ENCODE data around the gene GALNS.

GALNS gene

GRCh38 chr16:88888461-88889387, 32.0 kb upstream of the GALNS start:
- DNase-seq (ENCODE audit: low read depth, low spot score) = no peak
- H3K36me3 ChIP-seq (ENCODE audit: control insufficient read depth, insufficient read depth, low read length) = no peaks in the 10 kb centered on the region; the same call in 1 of the 2 replicates
- WGBS (ENCODE audit: insufficient coverage, insufficient read length) = no CpG with 5 or more reads among the region's 30 CpGs

GRCh38 chr16:88888057-88888456, 31.3 kb upstream of the GALNS start:
- WGBS (ENCODE audit: insufficient coverage, insufficient read length) = no CpG with 5 or more reads among the region's 14 CpGs
- Histone ChIP-seq H3K9me3 (ENCODE audit: control insufficient read depth, insufficient read depth, low read length) (no peaks in the 10 kb centered on the region), H3K27me3 (ENCODE audit: control insufficient read depth, insufficient read depth, low read length) (no peaks in the 10 kb centered on the region), H3K4me1 (ENCODE audit: control insufficient read depth, insufficient read depth, low read length) (peaks cover 1% of the 10 kb centered on the region; the same call in 1 of the 2 replicates), H3K36me3 (ENCODE audit: control insufficient read depth, insufficient read depth, low read length) (no peaks in the 10 kb centered on the region; the same call in 1 of the 2 replicates), H3K4me3 (ENCODE audit: low read length) (no peak overlapping the region), H3K27ac (ENCODE audit: low read length) (no peak overlapping the region)
- DNase-seq (ENCODE audit: low read depth, low spot score) = no peak

More at GRCh38 chr16:88888461-88889387, 32.0 kb upstream of the GALNS start:
- Histone ChIP-seq H3K27me3 (ENCODE audit: control insufficient read depth, insufficient read depth, low read length) (no peaks in the 10 kb centered on the region), H3K4me3 (ENCODE audit: low read length) (no peak overlapping the region), H3K4me1 (ENCODE audit: control insufficient read depth, insufficient read depth, low read length) (peaks cover 1% of the 10 kb centered on the region; the same call in 1 of the 2 replicates), H3K27ac (ENCODE audit: low read length) (no peak overlapping the region), H3K9me3 (ENCODE audit: control insufficient read depth, insufficient read depth, low read length) (no peaks in the 10 kb centered on the region)

- no peak overlapping the region for H3K4me3 ChIP-seq (ENCODE audit: low read length)
- WGBS (ENCODE audit: insufficient coverage, insufficient read length) = no CpG with 5 or more reads among the region's 39 CpGs
- no peak for DNase-seq (ENCODE audit: low read depth, low spot score)
- no peaks in the 10 kb centered on the region for H3K9me3 ChIP-seq (ENCODE audit: control insufficient read depth, insufficient read depth, low read length)
- no peak overlapping the region for H3K27ac ChIP-seq (ENCODE audit: low read length)
- H3K36me3 ChIP-seq (ENCODE audit: control insufficient read depth, insufficient read depth, low read length) = no peaks in the 10 kb centered on the region; the same call in 1 of the 2 replicates
- no peaks in the 10 kb centered on the region for H3K27me3 ChIP-seq (ENCODE audit: control insufficient read depth, insufficient read depth, low read length)
- peaks cover 1% of the 10 kb centered on the region; the same call in 1 of the 2 replicates for H3K4me1 ChIP-seq (ENCODE audit: control insufficient read depth, insufficient read depth, low read length)
Observed at GRCh38 chr16:88886845-88887521, 30.2 kb upstream of the GALNS start.

- Histone ChIP-seq H3K9me3 (ENCODE audit: control insufficient read depth, insufficient read depth, low read length) (no peaks in the 10 kb centered on the region), H3K27me3 (ENCODE audit: control insufficient read depth, insufficient read depth, low read length) (no peaks in the 10 kb centered on the region), H3K4me3 (ENCODE audit: low read length) (no peak overlapping the region), H3K4me1 (ENCODE audit: control insufficient read depth, insufficient read depth, low read length) (peaks cover 1% of the 10 kb centered on the region; the same call in 1 of the 2 replicates), H3K36me3 (ENCODE audit: control insufficient read depth, insufficient read depth, low read length) (no peaks in the 10 kb centered on the region; the same call in 1 of the 2 replicates), H3K27ac (ENCODE audit: low read length) (no peak overlapping the region)
- DNase-seq (ENCODE audit: low read depth, low spot score) = no peak
- no CpG with 5 or more reads among the region's 15 CpGs for WGBS (ENCODE audit: insufficient coverage, insufficient read length)
Observed at GRCh38 chr16:88886420-88886844, 29.7 kb upstream of the GALNS start.

- no peaks in the 10 kb centered on the region for H3K9me3 ChIP-seq (ENCODE audit: control insufficient read depth, insufficient read depth, low read length)
- H3K27ac ChIP-seq (ENCODE audit: low read length) = no peak overlapping the region
- H3K36me3 ChIP-seq (ENCODE audit: control insufficient read depth, insufficient read depth, low read length) = no peaks in the 10 kb centered on the region; the same call in 1 of the 2 replicates
- peaks cover 1% of the 10 kb centered on the region; the same call in 1 of the 2 replicates for H3K4me1 ChIP-seq (ENCODE audit: control insufficient read depth, insufficient read depth, low read length)
- no peak overlapping the region for H3K4me3 ChIP-seq (ENCODE audit: low read length)
- no peaks in the 10 kb centered on the region for H3K27me3 ChIP-seq (ENCODE audit: control insufficient read depth, insufficient read depth, low read length)
- DNase-seq (ENCODE audit: low read depth, low spot score) = no peak
- no CpG with 5 or more reads among the region's 28 CpGs for WGBS (ENCODE audit: insufficient coverage, insufficient read length)
Observed at GRCh38 chr16:88885693-88886280, 29.0 kb upstream of the GALNS start.

GRCh38 chr16:88884569-88885271, 28.0 kb upstream of the GALNS start:
- H3K27ac ChIP-seq (ENCODE audit: low read length) = no peak overlapping the region
- WGBS (ENCODE audit: insufficient coverage, insufficient read length) = no CpG with 5 or more reads among the region's 39 CpGs
- H3K4me1 ChIP-seq (ENCODE audit: control insufficient read depth, insufficient read depth, low read length) = peaks cover 3% of the 10 kb centered on the region; the same call in 1 of the 2 replicates
- no peak for DNase-seq (ENCODE audit: low read depth, low spot score)
- no peaks in the 10 kb centered on the region for H3K9me3 ChIP-seq (ENCODE audit: control insufficient read depth, insufficient read depth, low read length)
- H3K4me3 ChIP-seq (ENCODE audit: low read length) = no peak overlapping the region
- no peaks in the 10 kb centered on the region for H3K36me3 ChIP-seq (ENCODE audit: control insufficient read depth, insufficient read depth, low read length)
- H3K27me3 ChIP-seq (ENCODE audit: control insufficient read depth, insufficient read depth, low read length) = no peaks in the 10 kb centered on the region

GRCh38 chr16:88883946-88884345, 27.2 kb upstream of the GALNS start:
- H3K4me1 ChIP-seq (ENCODE audit: control insufficient read depth, insufficient read depth, low read length) = peaks cover 3% of the 10 kb centered on the region; the same call in 1 of the 2 replicates
- H3K9me3 ChIP-seq (ENCODE audit: control insufficient read depth, insufficient read depth, low read length) = no peaks in the 10 kb centered on the region
- no peaks in the 10 kb centered on the region for H3K36me3 ChIP-seq (ENCODE audit: control insufficient read depth, insufficient read depth, low read length)
- WGBS (ENCODE audit: insufficient coverage, insufficient read length) = no CpG with 5 or more reads among the region's 11 CpGs
- no peak overlapping the region for H3K27ac ChIP-seq (ENCODE audit: low read length)
- no peak overlapping the region for H3K4me3 ChIP-seq (ENCODE audit: low read length)
- DNase-seq (ENCODE audit: low read depth, low spot score) = no peak
- H3K27me3 ChIP-seq (ENCODE audit: control insufficient read depth, insufficient read depth, low read length) = no peaks in the 10 kb centered on the region

- Histone ChIP-seq H3K36me3 (ENCODE audit: control insufficient read depth, insufficient read depth, low read length) (no peaks in the 10 kb centered on the region), H3K4me1 (ENCODE audit: control insufficient read depth, insufficient read depth, low read length) (peaks cover 3% of the 10 kb centered on the region; the same call in 1 of the 2 replicates), H3K4me3 (ENCODE audit: low read length) (no peak overlapping the region), H3K27ac (ENCODE audit: low read length) (no peak overlapping the region), H3K27me3 (ENCODE audit: control insufficient read depth, insufficient read depth, low read length) (no peaks in the 10 kb centered on the region), H3K9me3 (ENCODE audit: control insufficient read depth, insufficient read depth, low read length) (no peaks in the 10 kb centered on the region)
- no CpG with 5 or more reads among the region's 49 CpGs for WGBS (ENCODE audit: insufficient coverage, insufficient read length)
- DNase-seq (ENCODE audit: low read depth, low spot score) = no peak
Observed at GRCh38 chr16:88883117-88883895, 26.6 kb upstream of the GALNS start.

- Histone ChIP-seq H3K27me3 (ENCODE audit: control insufficient read depth, insufficient read depth, low read length) (no peaks in the 10 kb centered on the region), H3K4me1 (ENCODE audit: control insufficient read depth, insufficient read depth, low read length) (peaks cover 2% of the 10 kb centered on the region; the same call in 1 of the 2 replicates), H3K36me3 (ENCODE audit: control insufficient read depth, insufficient read depth, low read length) (no peaks in the 10 kb centered on the region), H3K4me3 (ENCODE audit: low read length) (no peak overlapping the region), H3K9me3 (ENCODE audit: control insufficient read depth, insufficient read depth, low read length) (no peaks in the 10 kb centered on the region), H3K27ac (ENCODE audit: low read length) (no peak overlapping the region)
- WGBS (ENCODE audit: insufficient coverage, insufficient read length) = no CpG with 5 or more reads among the region's 26 CpGs
- no peak for DNase-seq (ENCODE audit: low read depth, low spot score)
Observed at GRCh38 chr16:88882358-88883030, 25.7 kb upstream of the GALNS start.

Data from iPS DF 6.9 (cell line).